Measurements from ENCODE around the gene SRRM3. TPM values are rescaled to one million over a fixed set of nuclear protein-coding genes. Genes with fewer than 3 reads are reported as not detected.

SRRM3 gene
- total RNA-seq, 1 experiment from 2014 or later = 1.7 TPM

DNA sequence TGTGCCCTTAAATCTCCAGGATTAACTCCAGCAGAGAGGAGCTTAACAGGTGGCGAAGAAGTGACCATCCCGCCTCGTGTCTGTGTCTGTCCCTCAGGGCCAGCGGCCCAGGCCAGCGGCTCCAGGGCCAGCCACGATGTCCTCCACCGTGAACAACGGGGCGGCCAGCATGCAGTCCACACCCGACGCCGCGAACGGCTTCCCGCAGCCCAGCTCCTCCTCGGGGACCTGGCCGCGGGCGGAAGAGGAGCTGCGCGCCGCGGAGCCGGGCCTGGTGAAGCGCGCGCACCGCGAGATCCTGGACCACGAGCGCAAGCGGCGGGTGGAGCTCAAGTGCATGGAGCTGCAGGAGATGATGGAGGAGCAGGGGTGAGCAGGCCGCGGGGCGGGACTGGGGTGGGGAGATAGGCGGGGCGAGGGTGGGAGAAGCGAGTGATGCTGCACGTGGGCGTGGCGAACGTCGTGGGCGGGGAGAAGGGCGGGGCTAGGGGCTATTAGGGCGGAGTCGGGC is 33.3 kb downstream of the SRRM3 start:
- no peak overlapping the region for H3K27ac Mint-ChIP-seq (ENCODE audit: unreplicated experiment)
- intact Hi-C loops (cut with micrococcal nuclease; ENCODE audit: unreplicated experiment) = no loop called here
- TF ChIP-seq, protein P1, sequence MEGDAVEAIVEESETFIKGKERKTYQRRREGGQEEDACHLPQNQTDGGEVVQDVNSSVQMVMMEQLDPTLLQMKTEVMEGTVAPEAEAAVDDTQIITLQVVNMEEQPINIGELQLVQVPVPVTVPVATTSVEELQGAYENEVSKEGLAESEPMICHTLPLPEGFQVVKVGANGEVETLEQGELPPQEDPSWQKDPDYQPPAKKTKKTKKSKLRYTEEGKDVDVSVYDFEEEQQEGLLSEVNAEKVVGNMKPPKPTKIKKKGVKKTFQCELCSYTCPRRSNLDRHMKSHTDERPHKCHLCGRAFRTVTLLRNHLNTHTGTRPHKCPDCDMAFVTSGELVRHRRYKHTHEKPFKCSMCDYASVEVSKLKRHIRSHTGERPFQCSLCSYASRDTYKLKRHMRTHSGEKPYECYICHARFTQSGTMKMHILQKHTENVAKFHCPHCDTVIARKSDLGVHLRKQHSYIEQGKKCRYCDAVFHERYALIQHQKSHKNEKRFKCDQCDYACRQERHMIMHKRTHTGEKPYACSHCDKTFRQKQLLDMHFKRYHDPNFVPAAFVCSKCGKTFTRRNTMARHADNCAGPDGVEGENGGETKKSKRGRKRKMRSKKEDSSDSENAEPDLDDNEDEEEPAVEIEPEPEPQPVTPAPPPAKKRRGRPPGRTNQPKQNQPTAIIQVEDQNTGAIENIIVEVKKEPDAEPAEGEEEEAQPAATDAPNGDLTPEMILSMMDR (IDR thresholded peaks at IDR 0.05; ENCODE audit: insufficient read depth in 1 of 2, low read depth in 1 of 2, low read length in 1 of 2, severe bottlenecking in 1 of 2, unreplicated experiment in 1 of 2) = no peak
- peak overlapping the region; percentile 51 for H3K4me3 Mint-ChIP-seq (ENCODE audit: unreplicated experiment)
- no TSS peak for BruUV-seq (replicated peaks)
- H3K4me1 Mint-ChIP-seq (ENCODE audit: low read depth, unreplicated experiment) = no peaks in the 10 kb centered on the region
- POLR2A ChIA-PET = interaction anchor here (0.6 kb wide), 3 partner anchors 12 to 69 kb away, joined by 3 to 11 read pairs (median 3); no protein-coding TSS in a partner anchor
- Histone ChIP-seq H3K9me3 (no peaks in the 10 kb centered on the region), H3K4me1 (0 out of 2 replicates have a peak, but pooled peaks cover 2% of the 10 kb centered on the region), H3K36me3 (ENCODE audit: control insufficient read depth, insufficient read depth, low read length) (no peaks in the 10 kb centered on the region), H3K4me3 (ENCODE audit: low read depth, low read length) (peak overlapping the region; percentile 34), H3K27me3 (replicated peaks; ENCODE audit: control insufficient read depth, insufficient read depth, low read length) (no peaks in the 10 kb centered on the region)
- peak; percentile 90 to 96 for DNase-seq
- H3K36me3 Mint-ChIP-seq (ENCODE audit: insufficient read depth, unreplicated experiment) = no peaks in the 10 kb centered on the region
- CTCF ChIA-PET = interaction anchor here (1.0 to 1.2 kb wide), 2 partner anchors 28 to 57 kb away, joined by 5 to 10 read pairs; no protein-coding TSS in a partner anchor
- peaks cover 13% of the 10 kb centered on the region for H3K27me3 Mint-ChIP-seq (ENCODE audit: insufficient read depth, unreplicated experiment)
- H3K9me3 Mint-ChIP-seq (ENCODE audit: unreplicated experiment) = no peaks in the 10 kb centered on the region

GRCh38 chr7:76236224-76236623 is 34.5 kb downstream of the SRRM3 start:
- Histone ChIP-seq H3K4me1 (0 out of 2 replicates have a peak, but pooled peaks cover 2% of the 10 kb centered on the region), H3K9me3 (no peaks in the 10 kb centered on the region), H3K36me3 (ENCODE audit: control insufficient read depth, insufficient read depth, low read length) (no peaks in the 10 kb centered on the region), H3K4me3 (ENCODE audit: low read depth, low read length) (no peak overlapping the region), H3K27me3 (replicated peaks; ENCODE audit: control insufficient read depth, insufficient read depth, low read length) (no peaks in the 10 kb centered on the region)
- POLR2A ChIA-PET = no interaction called here
- Mint-ChIP-seq H3K27ac (ENCODE audit: unreplicated experiment) (no peak overlapping the region), H3K4me3 (ENCODE audit: unreplicated experiment) (no peak overlapping the region), H3K27me3 (ENCODE audit: insufficient read depth, unreplicated experiment) (peaks cover 13% of the 10 kb centered on the region), H3K36me3 (ENCODE audit: insufficient read depth, unreplicated experiment) (no peaks in the 10 kb centered on the region), H3K4me1 (ENCODE audit: low read depth, unreplicated experiment) (no peaks in the 10 kb centered on the region), H3K9me3 (ENCODE audit: unreplicated experiment) (no peaks in the 10 kb centered on the region)
- intact Hi-C loops (cut with micrococcal nuclease; ENCODE audit: unreplicated experiment) = no loop called here
- TF ChIP-seq, protein P1 (IDR thresholded peaks at IDR 0.05; ENCODE audit: insufficient read depth in 1 of 2, low read depth in 1 of 2, low read length in 1 of 2, severe bottlenecking in 1 of 2, unreplicated experiment in 1 of 2) = no peak
- no peak for DNase-seq
- BruUV-seq (replicated peaks) = no TSS peak
- CTCF ChIA-PET = interaction anchor here (0.7 kb wide), 1 partner anchor 59 kb away, joined by 3 read pairs; no protein-coding TSS in a partner anchor

DNA sequence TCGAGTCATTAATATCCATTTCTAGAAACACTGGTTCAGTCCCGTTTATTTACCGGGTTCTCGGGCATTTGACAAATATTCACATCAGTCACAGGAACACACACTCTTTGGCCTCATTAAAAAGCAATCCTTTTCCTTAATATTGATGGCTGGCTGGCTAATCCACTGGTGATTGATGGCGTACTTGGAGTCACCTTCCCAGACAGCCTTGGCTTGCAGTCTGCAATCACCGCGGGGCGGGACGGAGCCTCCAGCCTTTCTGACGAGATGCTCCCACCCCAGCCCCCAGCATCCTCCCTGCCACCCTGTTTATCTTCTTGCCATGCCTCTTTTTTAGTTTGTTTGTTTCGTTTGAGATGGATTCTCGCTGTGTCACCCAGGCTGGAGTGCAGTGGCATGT is 36.6 kb downstream of the SRRM3 start:
- H3K4me1 ChIP-seq = 0 out of 2 replicates have a peak, but pooled peaks cover 2% of the 10 kb centered on the region
- Mint-ChIP-seq H3K9me3 (ENCODE audit: unreplicated experiment) (no peaks in the 10 kb centered on the region), H3K27ac (ENCODE audit: unreplicated experiment) (no peak overlapping the region), H3K27me3 (ENCODE audit: insufficient read depth, unreplicated experiment) (peaks cover 6% of the 10 kb centered on the region), H3K4me3 (ENCODE audit: unreplicated experiment) (no peak overlapping the region), H3K4me1 (ENCODE audit: low read depth, unreplicated experiment) (no peaks in the 10 kb centered on the region), H3K36me3 (ENCODE audit: insufficient read depth, unreplicated experiment) (no peaks in the 10 kb centered on the region)
- no TSS peak for BruUV-seq (replicated peaks)
- intact Hi-C loops (cut with micrococcal nuclease; ENCODE audit: unreplicated experiment) = no loop called here
- POLR2A ChIA-PET = no interaction called here
- H3K36me3 ChIP-seq (ENCODE audit: control insufficient read depth, insufficient read depth, low read length) = no peaks in the 10 kb centered on the region
- TF ChIP-seq, protein P1 (IDR thresholded peaks at IDR 0.05; ENCODE audit: insufficient read depth in 1 of 2, low read depth in 1 of 2, low read length in 1 of 2, severe bottlenecking in 1 of 2, unreplicated experiment in 1 of 2) = no peak
- no peak for DNase-seq
- H3K9me3 ChIP-seq = no peaks in the 10 kb centered on the region
- no peak overlapping the region for H3K4me3 ChIP-seq (ENCODE audit: low read depth, low read length)
- CTCF ChIA-PET = no interaction called here
- no peaks in the 10 kb centered on the region for H3K27me3 ChIP-seq (replicated peaks; ENCODE audit: control insufficient read depth, insufficient read depth, low read length)

Data from Caco-2 (cell line).